Measurements from ENCODE around the gene STIM1. TPM values are rescaled to one million over a fixed set of nuclear protein-coding genes. Genes with fewer than 3 reads are reported as not detected.
"Not testable (repeated sequence)": the region's sequence is repeated elsewhere in the genome, so short reads cannot be mapped to it uniquely, and the experiment has no call there.

The STIM1 gene
- total RNA-seq, 2 donors from 2014 or later: 64.7 to 65.4 TPM

DNA sequence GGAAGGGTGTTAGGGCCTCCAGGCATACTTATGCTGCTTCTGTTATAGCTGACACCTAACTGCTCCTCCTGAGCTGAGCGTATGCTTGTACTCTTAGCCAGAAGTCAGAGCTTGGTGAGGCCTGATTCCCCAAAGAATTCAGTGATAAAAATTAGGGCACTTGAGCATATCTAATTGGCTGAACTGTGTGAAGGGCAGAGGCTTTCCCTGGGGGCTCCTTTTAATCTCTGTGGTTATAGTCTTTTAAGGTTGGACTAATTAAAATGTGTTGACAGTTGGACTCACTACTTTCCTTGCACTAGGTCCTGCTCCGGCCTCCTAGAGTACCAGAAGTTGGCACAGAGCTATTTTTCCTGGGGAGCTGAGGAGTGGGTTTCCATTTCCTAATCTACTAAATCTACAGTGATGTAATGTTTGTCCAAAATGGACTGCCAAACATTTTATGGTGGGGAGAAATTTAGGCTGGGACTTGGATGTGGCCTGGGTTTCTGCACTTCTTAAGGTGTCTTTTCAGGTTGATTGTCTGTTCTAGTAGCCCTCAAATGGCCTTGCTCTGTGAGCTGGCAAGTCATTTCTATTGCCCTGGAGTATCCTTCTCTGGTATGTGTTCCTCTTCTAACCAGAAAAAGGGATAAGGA is 18.4 kb downstream of the STIM1 start:
- DNase-seq (no peak), ATAC-seq (no peak)
- intact Hi-C loops (cut with DNase I, micrococcal nuclease): no loop called here

DNA sequence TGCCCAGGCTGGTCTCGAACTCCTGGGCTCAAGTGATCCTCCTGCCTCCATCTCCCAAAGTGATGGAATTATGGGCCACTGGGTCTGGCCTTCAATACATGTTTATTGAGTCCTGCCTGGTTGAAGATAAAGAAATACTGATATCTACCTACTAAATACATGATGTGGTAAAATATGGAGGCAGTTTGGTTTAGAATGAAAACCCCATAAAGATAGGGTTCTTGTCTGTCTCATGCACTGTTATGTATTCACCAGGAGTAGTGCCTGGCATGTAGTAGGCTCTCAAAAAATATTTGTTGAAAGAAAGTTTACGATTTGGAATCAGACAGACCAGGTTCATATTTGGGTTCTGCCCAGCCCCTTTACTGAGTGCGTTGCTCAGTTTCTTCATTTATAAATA is 21.1 kb downstream of the STIM1 start:
- no peak for ATAC-seq
- intact Hi-C loops (cut with DNase I, micrococcal nuclease): no loop called here

DNA sequence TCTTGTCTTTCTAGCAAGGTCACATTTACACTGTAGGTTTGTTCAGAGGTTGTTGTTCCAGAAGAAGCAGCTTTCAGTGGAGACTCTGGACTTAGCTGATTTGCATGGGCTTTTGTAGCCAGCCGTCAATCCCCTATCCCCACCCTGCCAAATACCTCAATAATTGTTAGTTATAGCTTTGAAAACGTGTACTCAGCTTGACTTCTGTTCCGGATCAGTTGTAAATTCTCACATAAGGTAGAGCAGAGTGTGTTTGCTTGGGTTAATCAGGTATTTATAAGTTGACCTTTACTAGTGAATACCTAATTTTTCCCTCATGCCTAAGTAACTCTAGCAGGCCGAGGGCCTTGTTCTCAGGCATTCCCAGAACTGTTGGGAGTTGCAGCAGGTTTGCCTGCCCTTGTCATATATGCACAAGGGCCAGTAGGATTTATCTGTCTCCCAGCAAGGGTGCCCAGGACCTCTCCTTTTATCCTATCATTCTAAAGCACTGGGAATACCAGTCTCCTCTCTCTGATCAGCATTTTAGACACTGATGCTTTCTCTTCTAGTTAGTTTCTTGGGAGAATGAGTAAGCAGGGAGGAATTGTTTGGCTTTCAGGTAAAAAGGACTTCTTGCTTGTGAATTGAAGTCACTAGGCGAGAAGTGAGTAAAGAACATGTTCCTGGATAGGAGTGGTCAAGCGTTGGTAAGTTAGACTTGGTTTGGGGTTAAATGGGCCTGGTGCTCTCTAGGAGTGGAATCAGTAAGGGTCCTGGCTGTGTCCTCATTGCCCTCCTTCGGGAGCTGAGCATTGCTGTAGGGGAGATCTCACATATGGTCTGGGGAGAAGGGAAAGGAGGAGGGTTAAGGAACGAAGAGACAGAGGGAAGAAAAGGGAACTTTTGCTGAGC is 22.1 kb downstream of the STIM1 start:
- no peak for DNase-seq
- peak; percentile 61 for ATAC-seq
- intact Hi-C loops (cut with DNase I, micrococcal nuclease): no loop called here

More for the DNA sequence above, 21.1 kb downstream of the STIM1 start:
- no peak for DNase-seq

GRCh38 chr11:3878258-3878584 is 22.8 kb downstream of the STIM1 start:
- intact Hi-C loops (cut with DNase I, micrococcal nuclease): no loop called here
- ATAC-seq (no peak), DNase-seq (no peak)

GRCh38 chr11:3879216-3879966 is 23.9 kb downstream of the STIM1 start:
- DNase-seq (no peak), ATAC-seq (peak; percentile 24)
- intact Hi-C loops (cut with DNase I, micrococcal nuclease): no loop called here

- intact Hi-C loops (cut with DNase I, micrococcal nuclease): no loop called here
- peak; percentile 81 for ATAC-seq
- no peak for DNase-seq
Observed at GRCh38 chr11:3879967-3880542, 24.6 kb downstream of the STIM1 start.

- intact Hi-C loops (cut with DNase I, micrococcal nuclease): no loop called here
- DNase-seq: no peak
- ATAC-seq: peak; percentile 53
Observed at GRCh38 chr11:3880724-3881123, 25.3 kb downstream of the STIM1 start.

DNA sequence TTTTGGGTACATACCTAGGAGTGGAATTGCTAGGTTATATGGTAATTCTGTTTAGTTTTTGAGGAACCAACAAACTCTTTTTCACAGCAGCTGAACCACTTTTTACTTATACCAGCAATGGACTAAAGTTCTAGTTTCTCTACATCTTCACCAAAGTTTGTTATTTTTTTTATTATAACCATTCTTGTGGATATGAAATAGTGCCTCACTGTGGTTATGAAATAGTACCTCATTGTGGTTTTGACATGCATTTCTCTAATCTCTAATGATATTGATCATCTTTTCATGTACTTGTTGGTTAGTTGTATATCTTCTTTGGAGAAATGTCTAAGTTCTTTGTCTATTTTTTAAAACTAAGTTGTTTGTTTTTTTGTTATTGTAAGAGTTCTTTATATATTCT is 27.2 kb downstream of the STIM1 start:
- ATAC-seq: no peak
- intact Hi-C loops (cut with DNase I, micrococcal nuclease): no loop called here

GRCh38 chr11:3885855-3886254 is 30.4 kb downstream of the STIM1 start:
- DNase-seq: no peak
- intact Hi-C loops (cut with DNase I, micrococcal nuclease): no loop called here
- ATAC-seq: no peak

More for the DNA sequence above, 27.2 kb downstream of the STIM1 start:
- no peak for DNase-seq

DNA sequence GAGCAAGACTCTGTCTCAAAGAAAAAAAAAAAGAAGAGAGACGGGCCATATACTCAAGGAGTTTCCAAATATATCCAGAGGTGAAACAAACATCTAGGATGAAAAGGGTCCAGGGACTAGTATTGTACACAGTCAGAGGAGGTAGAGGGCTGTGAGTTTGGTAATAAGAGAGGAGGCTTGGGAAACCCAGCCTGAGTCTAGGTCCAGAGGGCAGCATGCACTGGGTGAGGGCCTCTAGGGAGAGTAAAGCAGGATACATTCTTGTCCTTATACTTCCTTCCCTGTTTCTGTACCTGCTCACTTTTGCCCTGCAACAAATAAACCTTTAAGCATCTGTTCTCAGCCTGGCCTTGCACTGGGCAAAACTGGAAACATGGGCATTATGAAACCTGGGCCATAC is 31.5 kb downstream of the STIM1 start:
- intact Hi-C loops (cut with DNase I, micrococcal nuclease): no loop called here
- DNase-seq (no peak), ATAC-seq (peak; percentile 56)

- ATAC-seq: no peak
- intact Hi-C loops (cut with DNase I, micrococcal nuclease): no loop called here
Observed at GRCh38 chr11:3888876-3889275, 33.4 kb downstream of the STIM1 start.

GRCh38 chr11:3890014-3890413 is 34.5 kb downstream of the STIM1 start:
- intact Hi-C loops (cut with DNase I, micrococcal nuclease): no loop called here
- DNase-seq (no peak), ATAC-seq (no peak)

More at GRCh38 chr11:3888876-3889275, 33.4 kb downstream of the STIM1 start:
- DNase-seq: no peak

GRCh38 chr11:3890806-3891205 is 35.3 kb downstream of the STIM1 start:
- ATAC-seq (no peak), DNase-seq (no peak)
- intact Hi-C loops (cut with DNase I, micrococcal nuclease): no loop called here

GRCh38 chr11:3891751-3892150 is 36.3 kb downstream of the STIM1 start:
- intact Hi-C loops (cut with DNase I, micrococcal nuclease): no loop called here
- ATAC-seq: no peak
- no peak for DNase-seq

DNA sequence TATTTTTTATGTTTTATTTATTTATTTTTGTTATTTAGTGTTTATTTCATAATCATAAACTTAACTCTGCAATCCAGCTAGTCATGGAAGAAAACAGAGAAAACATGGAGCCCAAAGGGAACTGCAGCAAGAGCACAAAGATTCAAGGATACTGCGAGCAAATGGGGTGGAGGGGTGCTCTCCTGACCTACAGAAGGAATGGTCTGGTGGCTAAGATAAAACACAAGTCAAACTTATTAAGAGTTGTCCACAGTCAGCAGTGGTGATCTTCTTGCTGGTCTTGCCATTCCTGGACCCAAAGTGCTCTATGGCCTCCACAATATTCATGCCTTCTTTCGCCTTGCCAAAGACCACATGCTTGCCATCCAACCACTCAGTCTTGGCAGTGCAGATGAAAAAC is 36.7 kb downstream of the STIM1 start:
- DNase-seq (no peak), ATAC-seq (no peak)
- intact Hi-C loops (cut with DNase I, micrococcal nuclease): no loop called here

- intact Hi-C loops (cut with DNase I, micrococcal nuclease): no loop called here
- DNase-seq (no peak), ATAC-seq (no peak)
Observed at GRCh38 chr11:3893311-3893710, 37.8 kb downstream of the STIM1 start.

DNA sequence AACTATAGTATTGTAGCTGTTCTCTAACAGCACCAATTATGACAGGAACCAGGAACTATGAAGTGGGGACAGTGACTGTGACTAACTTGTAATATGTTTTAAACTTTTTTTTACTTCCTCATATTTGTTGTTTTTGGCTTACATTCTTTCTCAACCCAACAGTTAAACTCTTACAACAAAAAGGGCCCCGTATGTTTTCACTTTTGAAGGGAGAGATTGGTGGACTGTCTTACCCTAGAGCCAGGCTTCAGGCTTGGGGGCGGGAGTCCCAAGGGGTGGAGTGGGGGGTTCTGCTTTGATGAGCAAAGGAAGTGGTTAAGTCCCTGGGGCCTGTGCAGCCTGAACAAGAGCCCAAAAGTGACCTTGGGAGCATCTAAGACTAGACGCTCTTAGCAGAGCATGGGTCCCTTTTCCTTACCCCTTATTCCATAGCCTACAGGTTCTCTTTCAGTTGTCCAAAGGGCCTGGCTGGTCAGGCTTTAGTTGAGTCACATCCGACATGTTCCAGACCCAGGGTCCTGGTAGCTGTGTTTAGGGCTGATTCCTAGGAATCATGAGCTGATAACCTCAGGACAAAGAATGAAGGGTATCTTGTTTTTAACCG is 38.8 kb downstream of the STIM1 start:
- intact Hi-C loops (cut with DNase I, micrococcal nuclease): no loop called here
- DNase-seq (no peak), ATAC-seq (peak; percentile 57)

DNA sequence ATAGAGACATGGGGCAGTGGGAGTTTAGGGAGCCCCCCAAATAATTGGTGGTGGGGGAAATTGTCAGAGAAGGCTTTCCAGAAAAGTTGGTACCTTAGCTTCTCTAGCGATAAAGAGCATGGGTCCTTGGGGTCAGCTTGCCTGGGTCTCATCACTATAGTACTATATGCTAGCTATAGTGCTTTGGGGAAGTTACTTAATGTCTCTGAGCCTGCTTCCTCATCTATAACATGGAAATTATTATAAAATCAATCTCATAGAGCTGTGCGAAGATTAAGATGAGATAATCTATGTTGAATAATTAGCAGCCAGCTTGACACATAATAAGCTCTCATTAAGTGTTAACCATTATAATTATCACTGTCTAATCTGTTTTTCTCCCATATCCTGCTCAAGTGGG is 41.2 kb downstream of the STIM1 start:
- intact Hi-C loops (cut with DNase I, micrococcal nuclease): no loop called here
- DNase-seq (no peak), ATAC-seq (no peak)

DNA sequence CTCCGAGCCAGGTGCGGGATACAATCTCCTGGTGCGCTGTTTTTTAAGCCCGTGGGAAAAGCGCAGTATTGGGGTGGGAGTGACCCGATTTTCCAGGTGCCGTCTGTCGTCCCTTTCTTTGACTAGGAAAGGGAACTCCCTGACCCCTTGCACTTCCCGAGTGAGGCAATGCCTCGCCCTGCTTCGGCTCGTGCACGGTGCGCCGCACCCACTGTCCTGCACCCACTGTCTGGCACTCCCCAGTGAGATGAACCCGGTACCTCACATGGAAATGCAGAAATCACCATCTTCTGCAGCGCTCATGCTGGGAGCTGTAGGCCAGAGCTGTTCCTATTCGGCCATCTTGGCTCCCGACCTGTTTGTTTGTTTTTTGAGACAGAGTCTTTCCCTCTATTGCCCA is 44.8 kb downstream of the STIM1 start:
- ATAC-seq; intact Hi-C loops (cut with DNase I, micrococcal nuclease): not testable (repeated sequence)

More for the DNA sequence above, 44.8 kb downstream of the STIM1 start:
- not testable (repeated sequence) for DNase-seq

All from left colon (tissue), 2 donors.